Stimulated activated CD4-positive, alpha-beta T cell treated with anti-CD3 and anti-CD28 coated beads, TNF-alpha, amount 100 ng/mL, for 48 hours (primary cell): ENCODE measurements around the gene ORM2.
"Not testable (repeated sequence)": the region's sequence is repeated elsewhere in the genome, so short reads cannot be mapped to it uniquely, and the experiment has no call there.

ENCODE experiments used
- DNase-seq, 3 donors: peaks; one replicate each; pipeline ENCODE4 v3.0.0-alpha.2; 2020; ENCODE audit warnings: low read depth in 3 of 3

The ORM2 gene

DNA sequence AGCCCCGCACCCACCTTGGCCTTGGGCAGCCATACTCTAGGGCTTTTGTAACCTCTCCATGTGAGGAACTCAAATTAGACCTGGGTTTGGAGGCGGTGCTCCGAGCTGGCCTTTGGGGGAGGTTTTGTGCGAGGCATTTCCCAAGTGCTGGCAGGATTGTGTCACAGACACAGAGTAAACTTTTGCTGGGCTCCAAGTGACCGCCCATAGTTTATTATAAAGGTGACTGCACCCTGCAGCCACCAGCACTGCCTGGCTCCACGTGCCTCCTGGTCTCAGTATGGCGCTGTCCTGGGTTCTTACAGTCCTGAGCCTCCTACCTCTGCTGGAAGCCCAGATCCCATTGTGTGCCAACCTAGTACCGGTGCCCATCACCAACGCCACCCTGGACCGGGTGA is at the start of gene ORM2:
Gene ORM2 (plus strand): TSS at position 245 of the 398 bp plus-strand sequence. CDS start 36 bp downstream, at position 281.
- not testable (repeated sequence) for DNase-seq

DNA sequence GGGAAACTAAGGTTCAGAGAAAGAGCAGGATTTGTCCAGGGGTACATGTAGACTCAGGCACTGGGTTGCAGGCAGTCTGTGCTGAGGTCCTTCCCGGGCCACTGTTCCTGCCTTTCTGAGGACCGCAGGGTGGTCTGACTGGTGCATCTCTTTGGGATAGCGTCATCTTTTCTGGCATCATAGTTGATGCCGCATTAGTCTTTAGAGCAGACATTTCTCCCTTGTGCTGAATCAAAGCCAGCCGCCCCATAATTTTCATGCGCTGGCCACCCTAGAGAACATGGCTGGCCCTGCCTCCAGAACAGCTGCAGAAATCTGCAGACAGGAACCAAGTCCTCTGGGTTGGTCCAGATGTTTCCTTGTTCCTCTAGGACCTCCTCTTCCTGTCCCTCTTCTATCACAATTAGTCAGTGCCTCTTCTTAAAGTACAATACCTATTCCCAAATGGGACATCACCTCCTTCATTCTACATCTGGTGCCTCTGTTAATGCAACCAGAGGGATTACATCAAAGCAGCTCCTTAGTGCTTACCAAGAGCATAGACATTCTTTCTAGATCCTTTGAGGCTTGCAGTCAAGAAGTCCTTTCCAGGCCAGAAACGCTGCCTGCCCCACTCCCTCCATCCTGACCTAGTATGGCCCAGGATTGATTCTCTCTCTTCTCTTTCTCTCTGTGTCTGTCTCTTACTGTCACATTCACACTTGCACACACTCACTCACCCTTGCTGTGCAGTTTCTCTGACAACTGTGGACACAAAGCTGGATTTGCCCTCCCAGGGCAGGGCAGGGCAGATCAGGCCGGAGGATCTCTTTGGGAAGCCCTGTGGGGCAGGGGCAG is 48.8 kb upstream of the ORM2 start:
- no peak for DNase-seq

DNA sequence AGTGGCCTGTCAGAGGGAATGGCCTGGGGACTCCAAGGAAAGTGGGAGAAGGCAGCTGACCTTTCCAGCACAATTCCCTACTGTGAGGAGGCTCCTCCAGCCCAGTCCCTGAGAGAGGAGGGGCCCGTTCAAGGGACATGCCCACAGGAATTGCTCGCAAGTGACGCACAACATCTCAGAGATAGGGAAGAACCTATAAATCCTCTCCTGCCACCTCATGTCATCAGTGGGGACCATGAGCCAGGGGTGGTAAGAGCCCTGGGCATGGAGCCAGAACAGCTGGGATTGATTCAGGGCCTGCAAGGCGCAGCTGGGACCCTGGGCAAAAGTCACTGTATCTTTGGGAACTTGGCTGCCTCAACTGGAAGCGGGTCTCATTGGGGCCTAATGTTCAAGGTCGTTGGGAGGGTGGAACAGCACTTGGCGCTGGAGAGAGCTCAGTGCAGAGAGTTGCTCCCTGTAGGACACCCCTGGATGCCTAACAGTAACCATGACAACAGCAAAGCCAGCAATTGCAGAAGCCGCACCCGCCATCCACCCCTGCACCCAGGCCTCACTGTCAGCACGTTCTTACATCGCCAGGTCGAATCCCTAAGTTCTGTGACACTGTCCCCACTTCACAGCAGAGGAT is 48.1 kb upstream of the ORM2 start:
- DNase-seq: no peak

DNA sequence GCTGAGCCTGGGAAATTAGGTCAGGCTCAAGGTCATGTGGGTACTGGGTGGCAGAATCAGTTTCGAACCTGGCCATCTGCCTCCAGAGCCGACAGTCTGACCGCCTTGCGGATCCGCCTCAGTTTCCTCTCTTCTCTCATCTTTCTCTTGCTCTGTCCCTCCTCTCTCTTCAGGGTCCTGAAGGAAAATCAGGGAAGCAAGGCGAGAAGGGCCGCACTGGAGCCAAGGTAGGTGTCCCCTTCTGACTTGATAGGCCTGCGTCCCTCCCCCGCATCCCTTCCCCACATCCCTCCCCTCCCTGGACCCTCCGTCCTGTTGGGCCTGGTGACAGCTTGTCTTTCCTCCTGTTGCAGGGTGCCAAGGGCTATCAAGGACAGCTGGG is 47.6 kb upstream of the ORM2 start:
- no peak for DNase-seq

DNA sequence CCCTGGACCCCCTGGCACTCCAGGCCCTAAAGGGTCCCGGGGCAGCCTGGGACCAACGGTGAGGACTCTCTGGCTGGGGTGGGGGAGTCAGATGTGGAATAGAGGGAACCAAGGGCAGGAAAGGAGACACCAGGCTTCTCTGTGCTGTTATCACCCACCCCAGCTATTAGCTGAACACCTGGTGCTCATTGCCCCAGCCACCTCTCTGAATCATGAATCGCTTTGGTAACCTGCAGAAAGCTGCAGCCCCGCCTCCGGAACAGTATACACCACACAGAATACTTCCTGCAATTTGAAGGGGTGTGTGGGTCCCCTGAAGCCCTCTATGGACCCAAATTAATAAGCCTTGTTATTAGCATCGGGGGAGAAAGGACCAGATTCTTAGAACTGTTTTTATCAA is 47.2 kb upstream of the ORM2 start:
- DNase-seq: no peak

DNA sequence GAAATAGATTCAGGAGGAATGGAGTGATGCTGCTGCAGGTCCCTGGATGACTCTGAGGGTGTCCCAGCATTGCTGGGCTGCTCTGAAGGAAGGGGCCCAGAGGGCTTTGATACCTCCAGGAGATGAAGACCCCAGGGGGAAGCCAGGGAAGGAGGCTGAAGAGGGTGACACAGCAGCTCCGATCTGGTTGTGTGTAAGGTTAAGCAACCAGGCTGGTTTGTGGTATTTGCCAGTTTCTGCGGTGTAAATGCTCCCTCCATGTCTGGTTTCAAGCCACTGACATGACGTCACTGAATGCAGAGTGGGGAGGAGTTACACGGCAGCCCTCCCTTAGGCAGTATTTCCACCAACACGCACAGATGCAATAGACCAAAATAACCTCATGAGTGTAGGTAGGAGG is 46.7 kb upstream of the ORM2 start:
- no peak for DNase-seq

DNA sequence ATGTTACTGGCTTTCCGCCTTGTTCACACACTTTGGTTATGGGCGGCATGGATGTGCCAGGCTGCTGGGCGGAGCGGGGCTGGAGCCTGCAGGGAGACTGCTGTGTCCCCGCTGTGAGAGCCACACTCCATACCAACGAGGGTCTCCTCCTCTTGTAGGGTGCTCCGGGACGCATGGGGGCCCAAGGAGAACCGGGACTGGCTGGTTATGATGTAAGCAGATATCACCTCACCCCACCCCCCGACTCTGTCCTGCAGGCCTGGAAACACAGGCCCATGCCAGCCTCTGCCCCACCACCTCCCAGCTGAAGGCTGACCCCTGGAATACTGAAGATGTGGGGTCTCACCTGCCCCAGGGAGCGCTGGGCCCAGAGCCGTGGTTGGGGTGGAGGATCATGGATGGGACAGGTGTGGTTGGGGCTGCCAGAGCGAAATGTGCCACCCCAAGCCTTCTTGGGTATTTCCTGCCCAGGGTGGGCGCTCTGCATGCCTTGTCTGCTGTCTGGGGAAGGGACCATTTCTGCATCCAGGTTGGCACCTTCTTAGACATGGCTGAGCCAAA is 46.0 kb upstream of the ORM2 start:
- no peak for DNase-seq

DNA sequence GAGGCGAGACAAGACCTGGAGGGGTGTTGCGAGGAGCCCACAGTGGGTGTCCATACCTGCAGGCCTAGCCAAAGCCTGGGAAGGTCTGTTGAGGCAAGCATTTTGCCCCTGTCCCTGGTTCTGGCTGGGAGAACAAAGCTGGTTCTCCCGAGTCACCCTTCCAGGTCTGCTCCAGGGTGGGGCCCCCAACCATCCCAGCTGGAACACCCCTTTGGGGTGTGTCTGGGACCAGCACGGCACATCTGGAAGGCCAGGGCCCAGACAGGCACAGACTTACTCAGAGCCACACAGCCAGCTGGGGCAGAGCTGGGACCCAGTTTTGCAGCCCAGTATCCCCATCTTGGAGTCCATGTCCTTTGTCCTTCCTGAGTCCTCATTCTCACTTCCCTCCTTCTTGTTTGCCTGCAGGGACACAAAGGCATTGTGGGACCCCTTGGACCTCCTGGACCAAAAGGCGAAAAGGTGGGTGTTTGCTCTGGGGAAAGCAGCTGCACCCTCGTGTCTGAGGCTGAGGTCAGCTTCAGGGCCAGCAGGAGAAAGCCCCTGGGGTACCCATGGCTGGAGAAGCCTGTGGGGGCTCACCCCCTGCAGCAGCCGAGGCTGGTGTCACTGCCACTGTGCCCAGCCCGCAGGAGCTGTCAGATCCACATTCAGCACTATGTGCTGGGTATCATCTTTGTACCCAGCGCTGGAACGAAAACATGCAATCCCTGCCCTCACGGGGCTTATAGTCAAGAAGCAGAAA is 45.2 kb upstream of the ORM2 start:
- DNase-seq: no peak

DNA sequence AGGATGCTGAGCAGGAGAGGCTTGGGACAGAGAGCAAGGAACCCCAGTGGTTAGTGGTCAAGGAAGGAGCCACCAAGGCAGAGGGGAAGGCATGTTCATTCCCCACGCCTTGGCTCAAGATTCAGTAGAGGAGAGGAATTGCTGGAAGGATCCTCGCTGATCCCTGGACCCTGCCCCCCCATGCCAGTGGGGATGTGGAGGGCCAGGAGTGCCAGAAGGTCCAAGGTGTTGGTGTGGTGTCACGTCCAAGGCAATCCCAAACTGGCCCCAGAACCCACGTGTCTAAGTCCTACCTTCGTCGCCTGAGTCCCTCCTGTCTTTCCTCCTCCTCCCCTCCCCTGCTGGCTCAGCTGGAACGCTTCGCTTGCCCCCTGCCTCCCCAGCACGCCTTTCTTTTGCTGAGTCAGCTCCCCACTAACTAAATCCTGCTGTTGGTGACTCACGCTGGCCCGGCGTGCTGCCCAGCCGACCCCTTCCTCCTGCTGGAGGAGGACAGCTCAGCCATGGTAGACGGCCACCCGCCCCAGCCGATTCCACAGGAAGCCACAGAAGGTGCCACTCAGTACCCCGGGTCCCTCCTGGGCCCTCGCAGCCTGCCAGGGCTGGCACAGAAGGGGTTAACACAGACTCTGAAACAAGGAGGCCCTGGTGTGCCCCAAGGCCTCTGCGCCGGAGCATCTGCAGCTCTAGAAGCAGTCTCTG is 44.4 kb upstream of the ORM2 start:
- DNase-seq: no peak

DNA sequence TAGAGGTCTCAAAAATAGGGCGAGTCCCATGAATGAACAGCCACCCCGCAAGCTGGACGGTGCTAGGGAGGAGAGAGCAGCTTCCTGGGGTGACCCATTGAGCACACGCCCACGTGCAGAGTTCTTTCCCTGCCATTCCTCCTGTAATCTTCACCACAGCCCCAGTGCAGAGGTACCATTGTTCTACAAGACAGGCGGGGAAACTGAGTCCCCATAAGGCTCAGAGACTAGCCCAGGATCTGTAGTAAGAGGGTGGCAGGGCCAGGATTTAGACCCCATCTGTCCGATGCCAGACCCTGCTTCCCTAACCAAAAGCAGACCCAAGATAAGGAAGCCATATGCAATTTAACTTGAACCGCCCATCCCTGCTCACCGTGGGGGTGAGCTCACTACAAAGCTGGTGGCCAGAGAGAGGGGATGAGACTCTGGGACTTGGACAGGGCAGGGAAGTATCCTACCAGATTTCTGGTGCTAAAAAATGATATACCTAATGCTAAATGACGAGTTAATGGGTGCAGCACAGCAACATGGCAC is 43.5 kb upstream of the ORM2 start:
- DNase-seq: no peak

DNA sequence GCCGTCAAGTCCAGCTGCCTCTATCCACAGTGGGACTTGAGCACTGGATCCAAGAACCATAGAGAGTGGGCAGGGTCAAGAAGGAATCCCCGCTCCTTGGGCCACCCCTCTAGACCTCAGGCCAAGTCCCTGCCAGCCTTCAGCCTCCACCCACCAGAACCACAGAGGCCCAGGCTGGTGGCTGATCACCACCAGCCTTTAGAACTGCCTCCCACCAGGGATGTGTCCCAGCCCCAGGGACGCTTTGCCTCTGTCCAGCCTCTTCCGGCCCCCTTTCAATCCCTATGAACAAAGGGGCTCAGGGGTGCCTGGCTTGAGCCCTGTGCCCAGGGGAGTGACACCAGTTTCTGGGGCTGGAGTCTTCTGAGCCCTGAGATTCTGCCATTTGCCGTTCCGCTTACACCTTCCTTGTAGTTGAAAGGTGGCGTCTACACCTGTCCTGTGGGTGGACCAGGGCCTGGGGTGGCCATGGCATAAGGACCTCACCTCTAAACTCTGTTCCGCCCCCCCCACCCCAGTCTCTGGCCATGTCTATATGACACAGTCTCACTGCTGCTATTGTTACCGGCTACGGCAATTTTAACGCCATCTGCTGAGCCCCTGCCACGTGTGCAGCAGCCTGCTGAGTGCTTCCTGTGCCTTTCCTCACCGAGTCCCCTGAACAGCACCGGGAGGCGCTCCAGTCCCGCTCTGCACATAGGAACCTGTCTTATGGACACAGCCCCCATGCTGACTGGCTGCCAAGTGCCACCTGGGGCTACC is 42.5 kb upstream of the ORM2 start:
- no peak for DNase-seq

DNA sequence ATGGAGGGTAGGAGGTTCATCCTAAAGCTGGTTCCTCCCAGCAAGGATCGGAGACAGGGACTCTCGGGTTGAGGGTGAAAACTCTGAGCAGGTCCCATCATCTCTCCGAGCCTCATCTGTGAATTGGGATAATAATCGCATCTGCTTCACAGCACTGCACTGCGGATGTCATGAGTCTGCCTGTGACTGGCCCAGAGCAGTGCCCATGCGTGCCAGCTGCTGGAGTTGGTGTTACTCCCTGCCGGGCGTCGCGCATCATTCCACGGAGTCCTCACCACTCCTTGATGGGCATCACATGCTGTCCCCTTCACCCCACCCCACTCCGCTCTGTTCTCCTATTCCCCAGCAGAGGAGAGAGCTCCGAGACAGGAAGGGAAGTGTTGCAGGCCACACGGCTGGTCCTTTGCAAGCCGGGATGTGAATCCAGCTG is 41.9 kb upstream of the ORM2 start:
- DNase-seq: no peak

DNA sequence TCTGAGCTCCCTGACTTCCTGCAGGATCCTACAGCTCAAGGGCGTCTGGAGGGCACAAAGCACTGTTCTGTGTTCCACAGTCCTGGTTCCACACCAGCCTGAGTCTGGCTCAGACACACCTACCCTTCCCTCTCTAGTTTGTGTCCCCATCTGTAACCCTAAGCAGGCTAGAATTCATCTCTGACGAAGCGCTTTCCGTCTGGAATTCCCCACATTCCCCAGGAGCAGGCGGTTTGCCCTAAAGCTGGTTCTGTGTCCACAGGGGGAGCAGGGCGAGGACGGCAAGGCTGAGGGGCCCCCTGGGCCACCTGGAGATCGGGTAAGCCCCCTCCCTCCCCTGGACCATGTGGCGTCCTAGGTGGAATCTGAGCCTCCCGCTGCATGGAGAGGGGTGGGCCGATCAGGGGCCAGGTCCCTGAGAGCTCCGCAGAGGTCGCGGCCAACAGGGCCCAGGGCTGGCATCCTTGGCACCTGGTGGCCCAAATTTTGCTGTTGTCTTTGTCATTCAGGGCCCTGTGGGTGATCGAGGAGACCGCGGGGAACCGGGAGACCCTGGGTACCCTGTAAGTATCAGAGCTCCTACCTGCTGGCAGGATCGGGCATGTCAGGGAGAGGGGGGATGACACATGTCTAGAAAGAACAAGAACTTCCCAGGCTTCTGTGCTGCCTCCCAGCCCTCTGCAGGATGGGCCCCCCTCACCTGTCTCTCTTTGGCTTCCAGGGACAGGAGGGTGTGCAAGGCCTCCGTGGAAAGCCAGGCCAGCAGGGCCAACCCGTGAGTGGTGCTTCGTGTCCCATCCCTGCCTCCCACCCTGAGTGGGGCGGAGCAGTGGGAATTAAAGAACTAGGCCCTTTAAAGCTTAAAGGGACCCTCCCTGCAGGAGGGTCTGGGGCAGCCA is 41.2 kb upstream of the ORM2 start:
- no peak for DNase-seq

DNA sequence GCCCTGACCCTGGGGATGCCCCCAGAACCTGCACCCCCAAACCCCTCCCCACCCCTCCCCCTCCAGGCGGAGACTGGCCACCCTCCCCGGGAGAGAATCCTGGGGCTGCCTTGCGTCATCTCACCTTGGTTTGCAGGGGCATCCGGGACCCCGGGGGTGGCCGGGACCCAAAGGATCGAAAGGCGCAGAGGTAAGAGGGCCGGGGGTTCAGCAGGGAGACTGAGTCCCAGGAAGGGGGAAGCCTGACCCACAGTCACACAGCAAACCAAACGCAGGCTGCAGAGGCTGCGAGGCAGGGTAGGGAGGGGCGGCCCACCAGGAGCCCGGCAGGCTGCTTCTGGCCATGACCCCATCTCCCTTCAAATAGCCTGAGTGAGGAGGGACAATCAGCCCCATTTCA is 40.6 kb upstream of the ORM2 start:
- no peak for DNase-seq

DNA sequence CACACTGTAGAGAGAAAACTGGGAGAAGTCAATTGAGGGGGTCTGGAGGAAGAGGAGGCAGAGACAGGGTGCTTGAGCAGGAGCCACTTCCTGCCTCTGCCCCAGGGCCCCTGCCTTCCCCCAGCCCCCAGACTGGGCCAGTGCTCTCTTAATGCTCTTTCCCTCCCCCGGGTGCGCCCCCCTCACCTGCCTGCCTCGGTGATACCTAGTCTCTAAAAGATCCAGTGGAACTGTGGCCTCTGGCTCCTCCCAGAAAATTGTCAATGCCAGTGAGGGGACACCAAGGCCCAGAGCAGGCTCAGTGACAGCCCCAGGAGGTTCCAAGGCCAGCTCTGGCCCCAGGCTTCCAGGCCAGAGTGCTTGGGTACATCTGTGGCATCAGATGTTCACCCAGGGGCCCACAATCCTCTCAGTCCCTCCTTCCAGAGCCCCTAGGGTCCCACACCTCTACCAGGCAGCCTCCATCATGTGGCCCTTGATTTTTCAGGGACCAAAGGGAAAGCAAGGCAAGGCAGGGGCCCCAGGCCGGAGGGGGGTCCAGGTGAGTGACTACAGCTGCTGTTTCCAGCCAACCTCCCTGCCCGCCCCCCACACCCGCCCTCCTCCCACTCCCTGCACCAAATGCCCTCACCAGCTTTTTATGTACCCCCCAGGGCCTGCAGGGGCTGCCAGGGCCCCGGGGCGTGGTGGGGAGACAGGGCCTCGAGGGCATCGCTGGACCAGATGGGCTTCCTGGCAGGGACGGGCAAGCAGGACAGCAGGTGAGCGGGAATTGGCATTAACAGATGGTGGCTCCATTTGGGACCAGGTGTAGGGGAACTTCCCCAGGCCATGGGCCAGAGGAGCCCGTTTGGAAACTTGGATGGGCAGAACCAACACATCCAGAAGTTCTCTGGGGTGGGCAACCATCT is 39.8 kb upstream of the ORM2 start:
- DNase-seq: no peak

DNA sequence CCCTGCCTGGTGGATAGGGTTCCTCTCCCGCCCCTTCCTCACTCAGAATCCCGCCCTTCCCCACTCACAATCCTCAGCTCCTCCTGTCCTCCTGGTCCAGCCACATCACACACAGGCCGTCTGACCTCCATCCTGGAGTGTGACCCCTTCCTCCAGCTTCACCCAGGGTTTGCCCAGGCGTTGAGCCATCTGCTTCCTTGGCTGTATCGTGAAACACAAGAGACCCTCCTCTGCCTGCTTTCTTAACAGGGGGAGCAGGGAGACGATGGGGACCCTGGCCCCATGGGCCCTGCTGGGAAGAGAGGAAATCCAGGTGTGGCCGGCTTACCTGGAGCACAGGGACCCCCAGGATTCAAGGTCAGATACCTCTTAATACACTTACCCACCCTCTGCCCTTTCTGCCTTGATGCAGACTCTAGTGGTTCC is 39.1 kb upstream of the ORM2 start:
- no peak for DNase-seq

DNA sequence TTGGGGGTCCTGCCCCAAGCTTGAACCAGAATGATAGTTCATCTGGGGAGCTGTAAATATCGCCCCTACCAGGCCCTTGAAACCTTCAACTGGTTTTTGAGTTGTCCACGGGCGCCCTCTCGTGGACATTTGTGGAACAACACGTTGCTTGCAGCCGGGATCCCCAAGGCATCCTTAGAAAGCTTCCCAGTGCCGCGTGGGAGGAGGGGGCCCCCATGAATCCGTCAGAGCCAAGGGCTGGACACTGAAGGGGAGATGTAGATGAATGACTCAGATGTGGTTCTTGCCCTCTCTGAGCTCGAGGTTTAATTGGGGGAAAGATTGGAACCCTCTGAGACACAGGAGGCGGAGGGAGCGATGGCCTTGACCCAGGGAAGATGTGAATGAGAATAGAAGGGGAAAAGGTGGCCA is 38.6 kb upstream of the ORM2 start:
- DNase-seq: peak; percentile 39 to 57 (median 54)

DNA sequence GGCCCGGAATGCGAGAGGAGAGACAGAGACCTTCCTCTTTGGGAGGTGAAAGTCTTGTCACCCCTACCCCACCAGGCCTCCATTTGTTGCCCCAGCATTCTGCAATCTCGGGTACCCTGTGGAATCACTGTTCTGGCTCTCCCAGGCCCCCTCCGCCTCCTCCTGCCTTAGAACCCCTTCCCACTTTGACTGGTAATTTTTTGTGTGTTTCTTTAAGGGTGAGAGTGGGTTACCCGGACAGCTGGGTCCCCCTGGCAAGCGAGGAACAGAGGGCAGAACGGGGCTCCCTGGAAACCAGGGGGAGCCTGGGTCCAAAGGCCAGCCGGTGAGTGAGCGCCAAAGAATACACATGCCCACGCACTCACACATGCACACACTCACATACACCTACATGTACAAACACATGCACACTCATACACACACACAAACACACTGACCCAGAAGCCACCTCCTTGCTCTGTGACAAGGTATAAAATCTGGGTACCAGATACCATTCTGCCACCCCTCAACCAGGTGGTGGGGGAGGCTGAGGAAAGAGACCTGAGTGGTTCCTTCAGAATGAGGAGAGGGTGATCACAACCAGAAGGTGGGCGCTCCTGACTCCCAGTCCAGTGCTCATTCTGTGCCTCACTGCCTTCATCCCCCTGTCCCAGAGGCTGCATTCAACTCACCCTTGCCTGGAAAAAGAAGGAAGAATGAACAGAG is 37.6 kb upstream of the ORM2 start:
- no peak for DNase-seq
